Bronchial epithelial cell (primary cell): ENCODE data around the gene MAPK4. TPM values are rescaled to one million over a fixed set of nuclear protein-coding genes. Genes with fewer than 3 reads are reported as not detected.

Experiments used
- DNase-seq: peaks from one replicate; pipeline ENCODE4 v3.0.0-alpha.2; 2010; ENCODE audit warnings: low read depth
- FAIRE-seq: peaks from 2 replicates; lab custom pipeline; 2011; peaks lifted over from hg19 to GRCh38; lab: Jason Lieb, UNC
- H3K27me3 ChIP-seq: 2 replicates; pipeline ENCODE4 v1.5.1; 2011; ENCODE audit warnings: low read length; ENCODE audit not compliant: control insufficient read depth, insufficient read depth
- H3K36me3 ChIP-seq: 2 replicates; pipeline ENCODE4 v1.5.1; 2011; ENCODE audit warnings: low read length; ENCODE audit not compliant: control insufficient read depth, insufficient read depth
- H3K4me3 ChIP-seq: 2 replicates; pipeline ENCODE4 v1.5.1; 2011; ENCODE audit warnings: mild to moderate bottlenecking, low read depth, low read length, control low read depth
- CTCF ChIP-seq: IDR thresholded peaks from 2 replicates; pipeline ENCODE4 v1.5.1; 2011; ENCODE audit warnings: mild to moderate bottlenecking, moderate library complexity, low read length, control low read depth, inconsistent platforms; ENCODE audit not compliant: insufficient read depth, severe bottlenecking
- total RNA-seq: library from RNA; depleted of rRNA; stranded (reverse); fragments of >200 nt; gene quantifications from 2 replicates; pipeline ENCODE4 v1.2.1, GENCODE V29; 2014

MAPK4 gene
- total RNA-seq, 1 donor from 2014 or later, result not detected

- no peak for TF ChIP-seq CTCF
- peak; percentile 98 for FAIRE-seq
- H3K27me3 ChIP-seq, result no peaks in the 10 kb centered on the region
- DNase-seq, result peak; percentile 95
- no peak overlapping the region for H3K4me3 ChIP-seq
- no peaks in the 10 kb centered on the region for H3K36me3 ChIP-seq
Observed at GRCh38 chr18:50614838-50615237, 55.0 kb downstream of the MAPK4 start.

- DNase-seq, result no peak
- peak; percentile 80 for FAIRE-seq
- Histone ChIP-seq H3K36me3 (no peaks in the 10 kb centered on the region), H3K4me3 (no peak overlapping the region), H3K27me3 (no peaks in the 10 kb centered on the region)
- no peak for TF ChIP-seq CTCF
Observed at GRCh38 chr18:50616484-50617048, 56.7 kb downstream of the MAPK4 start.

- Histone ChIP-seq H3K27me3 (no peaks in the 10 kb centered on the region), H3K4me3 (no peak overlapping the region), H3K36me3 (no peaks in the 10 kb centered on the region)
- FAIRE-seq, result no peak
- TF ChIP-seq CTCF, result no peak
- no peak for DNase-seq
Observed at GRCh38 chr18:50619861-50620275, 60.0 kb downstream of the MAPK4 start.

GRCh38 chr18:50620319-50620718, 60.4 kb downstream of the MAPK4 start:
- no peaks in the 10 kb centered on the region for H3K36me3 ChIP-seq
- FAIRE-seq, result no peak

GRCh38 chr18:50621366-50621765, 61.5 kb downstream of the MAPK4 start:
- no peaks in the 10 kb centered on the region for H3K36me3 ChIP-seq
- H3K4me3 ChIP-seq, result no peak overlapping the region
- peak; percentile 13 for FAIRE-seq
- no peak for TF ChIP-seq CTCF
- no peaks in the 10 kb centered on the region for H3K27me3 ChIP-seq
- DNase-seq, result no peak

More at GRCh38 chr18:50620319-50620718, 60.4 kb downstream of the MAPK4 start:
- no peak for TF ChIP-seq CTCF
- Histone ChIP-seq H3K4me3 (no peak overlapping the region), H3K27me3 (no peaks in the 10 kb centered on the region)
- no peak for DNase-seq

- Histone ChIP-seq H3K27me3 (no peaks in the 10 kb centered on the region), H3K4me3 (no peak overlapping the region), H3K36me3 (no peaks in the 10 kb centered on the region)
- FAIRE-seq (no peak), DNase-seq (no peak)
- no peak for TF ChIP-seq CTCF
Observed at GRCh38 chr18:50622320-50622719, 62.4 kb downstream of the MAPK4 start.
